CD14-positive monocyte (primary cell): ENCODE results near the gene CT45A1. TPM values are rescaled to one million over a fixed set of nuclear protein-coding genes. Genes with fewer than 3 reads are reported as not detected.

Experiments used
- DNase-seq, 3 donors: peaks; one replicate each; pipeline ENCODE4 v3.0.0-alpha.2; 2011 to 2022
- H2AFZ ChIP-seq: 2 replicates; pipeline ENCODE4 v1.6.0; 2012; ENCODE audit warnings: mild to moderate bottlenecking, low read depth, low read length, inconsistent platforms; ENCODE audit not compliant: insufficient read depth, poor library complexity, severe bottlenecking
- H3K27ac ChIP-seq, 2 donors: 1 replicate in 1 of 2; 2 replicates in 1 of 2; pipeline ENCODE4 v1.5.1; 2012 to 2013; ENCODE audit warnings: low read length in 2 of 2, control low read depth in 1 of 2, inconsistent platforms in 1 of 2, low read depth in 1 of 2, mild to moderate bottlenecking in 1 of 2
- H3K27me3 ChIP-seq, 2 donors: one replicate each; pipeline versions ENCODE4 v1.6.0 to v1.6.1; 2011 to 2013; ENCODE audit warnings: low read length in 2 of 2; ENCODE audit not compliant: control insufficient read depth in 2 of 2, insufficient read depth in 2 of 2
- H3K36me3 ChIP-seq, 2 donors: replicated peaks in 1 of 2; 1 replicate in 1 of 2; 2 replicates in 1 of 2; pipeline versions ENCODE4 v1.5.1 to v1.6.1; 2012 to 2013; ENCODE audit warnings: low read length in 2 of 2, control low read depth in 1 of 2, inconsistent platforms in 1 of 2, mild to moderate bottlenecking in 1 of 2; ENCODE audit not compliant: insufficient read depth in 2 of 2, control insufficient read depth in 1 of 2
- H3K4me1 ChIP-seq, 2 donors: 1 replicate in 1 of 2; 2 replicates in 1 of 2; pipeline versions ENCODE4 v1.5.1 to v1.6.1; 2012 to 2013; ENCODE audit warnings: low read length in 2 of 2, control low read depth in 1 of 2, inconsistent platforms in 1 of 2, mild to moderate bottlenecking in 1 of 2, moderate library complexity in 1 of 2; ENCODE audit not compliant: insufficient read depth in 2 of 2, control insufficient read depth in 1 of 2
- H3K4me2 ChIP-seq: replicated peaks from 2 replicates; pipeline ENCODE3; 2012; ENCODE audit warnings: low read length, moderate library complexity, mild to moderate bottlenecking; ENCODE audit not compliant: poor library complexity, severe bottlenecking; ENCODE audit errors: extremely low read depth
- H3K4me3 ChIP-seq, 3 experiments: fragments of 200-600 bp in 1 of 3; sonication (generic) in 1 of 3; replicated peaks in 1 of 3; 1 replicate in 2 of 3; 2 replicates in 1 of 3; pipeline ENCODE4 v1.5.1; 2011 to 2013; ENCODE audit warnings: low read length in 3 of 3, mild to moderate bottlenecking in 3 of 3, control low read depth in 2 of 3, low read depth in 2 of 3, inconsistent platforms in 1 of 3, moderate library complexity in 1 of 3
- H3K79me2 ChIP-seq: 2 replicates; pipeline ENCODE4 v1.6.0; 2012; ENCODE audit warnings: mild to moderate bottlenecking, control low read depth, inconsistent platforms, low read length, moderate library complexity; ENCODE audit not compliant: insufficient read depth
- H3K9ac ChIP-seq: 2 replicates; pipeline ENCODE4 v1.6.0; 2017; ENCODE audit warnings: low read length, mild to moderate bottlenecking; ENCODE audit not compliant: insufficient read depth, poor library complexity, severe bottlenecking
- H3K9me3 ChIP-seq, 2 donors: replicated peaks in 1 of 2; 1 replicate in 1 of 2; 2 replicates in 1 of 2; pipeline versions ENCODE4 v1.5.1 to v1.6.1; 2012 to 2013; ENCODE audit warnings: low read length in 2 of 2, control low read depth in 1 of 2; ENCODE audit not compliant: control insufficient read depth in 1 of 2, insufficient read depth in 1 of 2
- H4K20me1 ChIP-seq: 2 replicates; pipeline ENCODE4 v1.6.0; 2012; ENCODE audit warnings: mild to moderate bottlenecking, low read length, control low read depth, moderate library complexity; ENCODE audit not compliant: insufficient read depth
- H3K27ac Mint-ChIP-seq, 7 donors: one replicate each; pipeline ENCODE4 v1.8.0; 2020; ENCODE audit warnings: mild to moderate bottlenecking in 7 of 7, mixed read lengths in 7 of 7, moderate library complexity in 6 of 7, inconsistent platforms in 2 of 7
- H3K27me3 Mint-ChIP-seq, 3 donors: one replicate each; pipeline ENCODE4 v1.8.0; 2021 to 2022; ENCODE audit warnings: low read depth in 3 of 3, mild to moderate bottlenecking in 3 of 3, mixed read lengths in 3 of 3, moderate library complexity in 3 of 3, inconsistent platforms in 1 of 3
- H3K36me3 Mint-ChIP-seq, 2 donors: one replicate each; pipeline ENCODE4 v1.8.0; 2020; ENCODE audit warnings: mixed read lengths in 2 of 2, inconsistent platforms in 1 of 2, mild to moderate bottlenecking in 1 of 2
- H3K4me1 Mint-ChIP-seq: one replicate; pipeline ENCODE4 v1.8.0; 2020; ENCODE audit warnings: mild to moderate bottlenecking, mixed read lengths
- H3K4me3 Mint-ChIP-seq, 2 donors: one replicate each; pipeline ENCODE4 v1.8.0; 2020; ENCODE audit warnings: mild to moderate bottlenecking in 2 of 2, mixed read lengths in 2 of 2, moderate library complexity in 1 of 2
- H3K9me3 Mint-ChIP-seq, 7 donors: one replicate each; pipeline ENCODE4 v1.8.0; 2020 to 2022; ENCODE audit warnings: mixed read lengths in 7 of 7, mild to moderate bottlenecking in 6 of 7, moderate library complexity in 6 of 7, inconsistent platforms in 2 of 7
- CTCF ChIP-seq: fragments of 200-600 bp; IDR thresholded peaks from one replicate; pipeline ENCODE4 v1.8.0; 2022; ENCODE audit warnings: antibody characterized with exemption, mild to moderate bottlenecking
- intact Hi-C, 2 donors: fragments of 100-400 bp; cut with micrococcal nuclease; formaldehyde crosslinking; loops; one replicate each; pipeline versions ENCODE4 v1.15.0 to v1.15.1; 2023
- polyA plus RNA-seq, 3 donors: library from polyadenylated mRNA; depleted of rRNA in 1 of 3; unstranded in 2 of 3; stranded (reverse) in 1 of 3; fragments of 300-500 nt in 2 of 3; fragments of >200 nt in 1 of 3; fragmentation: Illumina TruSeq in 2 of 3; gene quantifications; 1 replicate in 2 of 3; 2 replicates in 1 of 3; pipeline ENCODE4 v1.2.3, GENCODE V29; 2012 to 2021

CT45A1 gene
- polyA plus RNA-seq, 3 donors = not detected

- Histone ChIP-seq H3K9ac (no peak overlapping the region), H3K36me3 (no peaks in the 10 kb centered on the region), H3K9me3 (no peaks in the 10 kb centered on the region), H3K27me3 (no peaks in the 10 kb centered on the region), H3K79me2 (no peaks in the 10 kb centered on the region), H3K27ac (no peak overlapping the region), H4K20me1 (no peaks in the 10 kb centered on the region), H2AFZ (no peak overlapping the region), H3K4me2 (no peak overlapping the region), H3K4me1 (no peaks in the 10 kb centered on the region), H3K4me3 (no peak overlapping the region)
- Mint-ChIP-seq H3K9me3 (peaks cover 0 to 2% (median 0%) of the 10 kb centered on the region in 7 donors), H3K4me1 (no peaks in the 10 kb centered on the region), H3K36me3 (no peaks in the 10 kb centered on the region), H3K27ac (no peak overlapping the region), H3K4me3 (no peak overlapping the region), H3K27me3 (peaks cover 0 to 4% (median 2%) of the 10 kb centered on the region in 3 donors)
- intact Hi-C loops = no loop called here
- TF ChIP-seq CTCF = no peak
- DNase-seq = no peak
Observed at GRCh38 chrX:135697601-135698000, 15.8 kb upstream of the CT45A1 start.

- Histone ChIP-seq H3K9me3 (no peaks in the 10 kb centered on the region), H3K36me3 (no peaks in the 10 kb centered on the region), H3K4me2 (no peak overlapping the region), H2AFZ (no peak overlapping the region), H3K27ac (no peak overlapping the region), H3K79me2 (no peaks in the 10 kb centered on the region), H3K9ac (no peak overlapping the region), H3K4me1 (no peaks in the 10 kb centered on the region), H4K20me1 (no peaks in the 10 kb centered on the region), H3K4me3 (no peak overlapping the region), H3K27me3 (no peaks in the 10 kb centered on the region)
- no peaks in the 10 kb centered on the region for H3K4me1 Mint-ChIP-seq
- H3K4me3 Mint-ChIP-seq = no peak overlapping the region
- intact Hi-C loops = no loop called here
- TF ChIP-seq CTCF = no peak
- H3K27ac Mint-ChIP-seq = no peak overlapping the region
- H3K36me3 Mint-ChIP-seq = no peaks in the 10 kb centered on the region
- peaks cover 0 to 4% (median 0%) of the 10 kb centered on the region in 3 donors for H3K27me3 Mint-ChIP-seq
- DNase-seq = no peak
- H3K9me3 Mint-ChIP-seq = peaks cover 0 to 2% (median 0%) of the 10 kb centered on the region in 7 donors
Observed at GRCh38 chrX:135698924-135699323, 14.5 kb upstream of the CT45A1 start.
